IMR-90 (cell line): ENCODE measurements around the gene METTL4. TPM values are rescaled to one million over a fixed set of nuclear protein-coding genes. Genes with fewer than 3 reads are reported as not detected.

Experiments used
- ATAC-seq: fragments of 200-7000 bp; cut with Tn5 transposase; 2 replicates; pipeline ENCODE4 v1.9.1; 2020; ENCODE audit warnings: low read depth, mild to moderate bottlenecking, moderate library complexity
- BruUV-seq: library from RNA; stranded (reverse); fragments of 400-500 nt; replicated peaks from 2 replicates; lab custom pipeline; 2021; lab: Mats Ljungman, UMichigan
- CTCF ChIA-PET: fragments of 300-600 bp; formaldehyde crosslinking; extraction: SDS; loops from one replicate; lab custom pipeline; 2021; ENCODE audit warnings: antibody characterized with exemption; lab: Yijun Ruan, JAX
- POLR2A ChIA-PET: fragments of 300-600 bp; sonication (Branson Sonifier 250); formaldehyde crosslinking; loops from one replicate; lab custom pipeline; 2022; ENCODE audit warnings: antibody characterized with exemption; ENCODE audit not compliant: unreplicated experiment; lab: Charles Lee
- DNase-seq: peaks from one replicate; pipeline ENCODE4 v3.0.0; 2013
- H2AFZ ChIP-seq: replicated peaks from 2 replicates; pipeline ENCODE3; 2013; ENCODE audit warnings: low read length, mild to moderate bottlenecking; ENCODE audit not compliant: poor library complexity
- H2AK5ac ChIP-seq: 2 replicates; pipeline ENCODE4 v1.6.1; 2013; ENCODE audit warnings: low read depth, low read length, inconsistent platforms
- H2AK9ac ChIP-seq: replicated peaks from 2 replicates; pipeline ENCODE3; 2013; ENCODE audit warnings: mild to moderate bottlenecking, low read depth, low read length, moderate library complexity; ENCODE audit not compliant: poor library complexity
- H2BK120ac ChIP-seq: 2 replicates; pipeline ENCODE4 v1.6.1; 2013; ENCODE audit warnings: low read depth, low read length, inconsistent platforms
- H2BK15ac ChIP-seq: 3 replicates; pipeline ENCODE4 v1.6.1; 2013; ENCODE audit warnings: low read depth, low read length, inconsistent platforms
- H2BK20ac ChIP-seq: 2 replicates; pipeline ENCODE4 v1.6.1; 2013; ENCODE audit warnings: low read depth, mild to moderate bottlenecking, inconsistent platforms, low read length, moderate library complexity
- H2BK5ac ChIP-seq: 2 replicates; pipeline ENCODE4 v1.6.1; 2013; ENCODE audit warnings: mild to moderate bottlenecking, low read depth, low read length, inconsistent platforms; ENCODE audit not compliant: poor library complexity, severe bottlenecking
- H3K14ac ChIP-seq: replicated peaks from 2 replicates; pipeline ENCODE4 v1.6.1; 2013; ENCODE audit warnings: low read depth, low read length, inconsistent platforms
- H3K18ac ChIP-seq: 2 replicates; pipeline ENCODE4 v1.6.1; 2013; ENCODE audit warnings: low read depth, low read length, control low read depth
- H3K23ac ChIP-seq: 2 replicates; pipeline ENCODE4 v1.6.1; 2013; ENCODE audit warnings: low read depth, low read length, inconsistent platforms
- H3K27ac ChIP-seq: 2 replicates; pipeline ENCODE4 v1.5.1; 2013; ENCODE audit warnings: mild to moderate bottlenecking, control low read depth, low read length; ENCODE audit not compliant: insufficient read depth
- H3K27me3 ChIP-seq: 2 replicates; pipeline ENCODE4 v1.6.1; 2013; ENCODE audit warnings: low read length; ENCODE audit not compliant: control insufficient read depth, insufficient read depth
- H3K36me3 ChIP-seq: 2 replicates; pipeline ENCODE4 v1.6.1; 2013; ENCODE audit warnings: low read length, mixed read lengths; ENCODE audit not compliant: control insufficient read depth, insufficient read depth
- H3K4ac ChIP-seq: 2 replicates; pipeline ENCODE4 v1.6.1; 2013; ENCODE audit warnings: low read depth, low read length, inconsistent platforms
- H3K4me1 ChIP-seq: 2 replicates; pipeline ENCODE4 v1.6.1; 2013; ENCODE audit warnings: low read length, mixed read lengths; ENCODE audit not compliant: control insufficient read depth, insufficient read depth
- H3K4me2 ChIP-seq: 2 replicates; pipeline ENCODE4 v1.6.1; 2013; ENCODE audit warnings: low read depth, mild to moderate bottlenecking, control low read depth, low read length, moderate library complexity
- H3K4me3 ChIP-seq: 2 replicates; pipeline ENCODE4 v1.5.1; 2013; ENCODE audit warnings: low read depth, mild to moderate bottlenecking, control low read depth, low read length, moderate library complexity; ENCODE audit not compliant: insufficient read depth
- H3K56ac ChIP-seq: 2 replicates; pipeline ENCODE4 v1.6.1; 2013; ENCODE audit warnings: low read length, inconsistent platforms; ENCODE audit not compliant: insufficient read depth; ENCODE audit errors: extremely low read depth
- H3K79me1 ChIP-seq, 2 experiments: 2 replicates each; pipeline ENCODE4 v1.6.1; 2013; ENCODE audit warnings: low read length in 2 of 2, inconsistent platforms in 1 of 2, low read depth in 1 of 2
- H3K9ac ChIP-seq: 2 replicates; pipeline ENCODE4 v1.6.1; 2013; ENCODE audit warnings: low read depth, low read length, control low read depth
- H3K9me1 ChIP-seq: 2 replicates; pipeline ENCODE4 v1.6.1; 2013; ENCODE audit warnings: low read length, inconsistent platforms; ENCODE audit not compliant: insufficient read depth
- H3K9me3 ChIP-seq: 2 replicates; pipeline ENCODE4 v1.6.1; 2013; ENCODE audit warnings: low read length; ENCODE audit not compliant: control insufficient read depth, insufficient read depth
- H4K20me1 ChIP-seq: 2 replicates; pipeline ENCODE4 v1.6.1; 2013; ENCODE audit warnings: low read length, inconsistent platforms; ENCODE audit not compliant: insufficient read depth
- H4K5ac ChIP-seq: 2 replicates; pipeline ENCODE4 v1.6.1; 2013; ENCODE audit warnings: mild to moderate bottlenecking, low read depth, low read length, control low read depth
- H4K8ac ChIP-seq, 2 experiments: 2 replicates each; pipeline ENCODE4 v1.6.1; 2013; ENCODE audit warnings: low read depth in 2 of 2, low read length in 2 of 2, control low read depth in 1 of 2, inconsistent platforms in 1 of 2
- H4K91ac ChIP-seq: 2 replicates; pipeline ENCODE4 v1.6.1; 2013; ENCODE audit warnings: low read depth, low read length, inconsistent platforms; ENCODE audit not compliant: insufficient read depth
- CEBPB ChIP-seq: IDR thresholded peaks from 2 replicates; pipeline ENCODE4 v1.6.1; 2012; ENCODE audit warnings: low read depth, low read length, improper control_type of control experiment
- MAZ ChIP-seq: IDR thresholded peaks from 2 replicates; pipeline ENCODE4 v1.6.1; 2012; ENCODE audit warnings: low read depth, mild to moderate bottlenecking, low read length, improper control_type of control experiment, moderate library complexity, borderline replicate concordance
- MXI1 ChIP-seq: IDR thresholded peaks from 2 replicates; pipeline ENCODE4 v1.6.1; 2012; ENCODE audit warnings: low read depth, mild to moderate bottlenecking, low read length, moderate library complexity, borderline replicate concordance
- NFE2L2 ChIP-seq: fragments of 150-350 bp; IDR thresholded peaks from 2 replicates; pipeline ENCODE4 v1.6.1; 2016; ENCODE audit warnings: low read depth, mild to moderate bottlenecking, low read length
- RAD21 ChIP-seq: IDR thresholded peaks from 2 replicates; pipeline ENCODE4 v1.6.1; 2012; ENCODE audit warnings: low read length, improper control_type of control experiment
- RFX5 ChIP-seq: IDR thresholded peaks from 2 replicates; pipeline ENCODE4 v1.8.0; 2012; ENCODE audit warnings: low read depth, mild to moderate bottlenecking, low read length, moderate library complexity
- WGBS, 2 experiments: methylation state at CpG; one replicate each; pipeline versions ENCODE4 v1.1.5 to v1.1.7; 2013; ENCODE audit warnings: missing lambda C conversion rate in 2 of 2; ENCODE audit not compliant: insufficient read length in 1 of 2; ENCODE audit errors: extremely low coverage in 2 of 2; 5-methylcytosine and 5-hydroxymethylcytosine counted together
- dilution Hi-C: fragments of 300-500 bp; cut with HindIII; formaldehyde crosslinking; loops from one replicate; pipeline ENCODE4 v1.14.3; 2018; ENCODE audit warnings: low sequenced_read_pairs; ENCODE audit not compliant: unreplicated experiment
- in situ Hi-C: fragments of 300-500 bp; cut with MboI; formaldehyde crosslinking; loops from 3 replicates; pipeline ENCODE4 v1.14.3; 2019; ENCODE audit warnings: low sequenced_read_pairs, inconsistent platforms, mixed read lengths
- intact Hi-C: fragments of 100-400 bp; cut with micrococcal nuclease; formaldehyde crosslinking; loops from 2 replicates; pipeline ENCODE4 v1.10.0; 2022
- polyA plus RNA-seq, 3 experiments: library from polyadenylated mRNA; depleted of rRNA; stranded (reverse); fragments of >200 nt; gene quantifications; 2 replicates each; pipeline ENCODE4 v1.2.3, GENCODE V29; 2012; ENCODE audit warnings: low replicate concordance in 1 of 3
- total RNA-seq: library from RNA; depleted of rRNA; stranded (reverse); fragments of >200 nt; gene quantifications from 2 replicates; pipeline ENCODE4 v1.2.3, GENCODE V29; 2012
- TF ChIP-seq, protein P1 (sequence below): fragments of 150-350 bp; IDR thresholded peaks from 2 replicates; pipeline ENCODE4 v1.6.1; 2017; ENCODE audit warnings: mild to moderate bottlenecking, antibody characterized with exemption, low read length, low read depth

METTL4 gene
- total and polyA plus RNA-seq, 2 of the 4 experiments (the other 2 are of a cell fraction) = 4.9 to 5.4 TPM

DNA sequence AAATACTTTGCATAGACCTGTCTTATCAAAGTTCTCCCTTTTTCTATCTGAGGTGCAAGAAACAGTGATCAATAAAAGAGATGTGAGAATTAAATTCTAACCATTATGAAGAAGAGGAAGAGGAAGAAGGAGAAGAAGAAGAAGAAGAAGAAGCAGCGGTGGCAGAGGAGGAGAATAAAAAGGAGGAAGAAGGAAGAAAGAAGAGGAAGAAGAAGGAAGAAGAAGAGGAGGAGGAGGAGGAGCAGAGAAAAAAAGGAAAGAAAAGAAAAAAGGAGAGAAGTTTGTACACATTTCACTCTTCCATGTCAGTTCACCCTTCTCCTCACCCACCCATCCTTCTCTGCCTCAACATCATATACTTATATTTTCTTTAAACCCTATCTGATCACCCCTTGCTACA, 68.4 kb downstream of the METTL4 start:
- Histone ChIP-seq H3K14ac (no peak overlapping the region), H4K5ac (no peak overlapping the region), H2BK20ac (no peak overlapping the region), H3K4me1 (no peaks in the 10 kb centered on the region), H3K4me2 (no peak overlapping the region), H3K4ac (no peak overlapping the region), H3K27me3 (no peaks in the 10 kb centered on the region), H4K8ac (no peak overlapping the region), H3K9ac (no peak overlapping the region), H3K23ac (no peak overlapping the region), H2AK9ac (no peak overlapping the region), H3K79me1 (no peaks in the 10 kb centered on the region), H4K20me1 (no peaks in the 10 kb centered on the region), H3K36me3 (no peaks in the 10 kb centered on the region), H2AFZ (no peak overlapping the region), H2AK5ac (no peak overlapping the region), H2BK15ac (no peak overlapping the region), H2BK5ac (no peak overlapping the region), H3K9me3 (no peaks in the 10 kb centered on the region), H3K9me1 (no peaks in the 10 kb centered on the region), H3K56ac (no peak overlapping the region), H3K4me3 (no peak overlapping the region), H4K91ac (no peak overlapping the region), H2BK120ac (no peak overlapping the region), H3K27ac (no peak overlapping the region), H3K18ac (no peak overlapping the region)
- intact Hi-C loops (no loop called here), dilution Hi-C loops (no loop called here), in situ Hi-C loops (no loop called here)
- no peak for DNase-seq
- ATAC-seq = no peak
- no CpG with 5 or more reads among the region's 1 CpG for WGBS, 2 experiments
- no TSS peak for BruUV-seq
- TF ChIP-seq, protein P1, sequence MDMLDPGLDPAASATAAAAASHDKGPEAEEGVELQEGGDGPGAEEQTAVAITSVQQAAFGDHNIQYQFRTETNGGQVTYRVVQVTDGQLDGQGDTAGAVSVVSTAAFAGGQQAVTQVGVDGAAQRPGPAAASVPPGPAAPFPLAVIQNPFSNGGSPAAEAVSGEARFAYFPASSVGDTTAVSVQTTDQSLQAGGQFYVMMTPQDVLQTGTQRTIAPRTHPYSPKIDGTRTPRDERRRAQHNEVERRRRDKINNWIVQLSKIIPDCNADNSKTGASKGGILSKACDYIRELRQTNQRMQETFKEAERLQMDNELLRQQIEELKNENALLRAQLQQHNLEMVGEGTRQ = no peak
- TF ChIP-seq MXI1 (no peak), RFX5 (no peak), CEBPB (no peak), RAD21 (no peak), MAZ (no peak), NFE2L2 (no peak)
- ChIA-PET CTCF (no interaction called here), POLR2A (no interaction called here)
